ENCODE measurements around the gene MYH6.

GRCh38 chr14:23408307-23408630, 196 bp upstream of the MYH6 start:
- TF ChIP-seq EP300 (IDR thresholded peaks at IDR 0.05) (no peak), CTCF (IDR thresholded peaks at IDR 0.05) (no peak), POLR2AphosphoS5 (IDR thresholded peaks at IDR 0.05) (no peak), POLR2A (IDR thresholded peaks at IDR 0.05) (no peak)

Measured in sigmoid colon (tissue), 4 donors.